ENCODE measurements around the gene ABHD4. TPM values are rescaled to one million over a fixed set of nuclear protein-coding genes. Genes with fewer than 3 reads are reported as not detected.
A peak's percentile ranks its signal among the peaks of the same experiment; 100 is the strongest.

The ABHD4 gene
- total RNA-seq, 1 experiment from 2014 or later = 9.1 TPM

- intact Hi-C loops (cut with micrococcal nuclease) = no loop called here
- BruUV-seq (replicated peaks) = no TSS peak
Measured at GRCh38 chr14:22594156-22594716, 3.9 kb upstream of the ABHD4 start.

GRCh38 chr14:22596354-22596879 is 1.7 kb upstream of the ABHD4 start:
- Histone ChIP-seq H3K4me3 (ENCODE audit: low read length) (no peak overlapping the region), H3K27me3 (ENCODE audit: low read length) (no peaks in the 10 kb centered on the region), H4K20me1 (ENCODE audit: low read length) (no peaks in the 10 kb centered on the region), H2AFZ (ENCODE audit: low read length) (no peak overlapping the region), H3K27ac (ENCODE audit: low read length) (no peak overlapping the region), H3K4me1 (ENCODE audit: insufficient read depth, low read length) (peaks cover 31% of the 10 kb centered on the region), H3K9me3 (ENCODE audit: low read length) (no peaks in the 10 kb centered on the region), H3K4me2 (ENCODE audit: low read length) (no peak overlapping the region), H3K9me2 (replicated peaks; ENCODE audit: low read length) (no peaks in the 10 kb centered on the region), H3K9ac (ENCODE audit: low read length) (no peak overlapping the region), H3F3A (ENCODE audit: low read length, unreplicated experiment) (no peaks in the 10 kb centered on the region), H3K79me2 (ENCODE audit: low read length) (peaks cover 16% of the 10 kb centered on the region), H3K36me3 (ENCODE audit: low read depth, low read length) (no peaks in the 10 kb centered on the region)
- intact Hi-C loops (cut with micrococcal nuclease) = no loop called here
- ChIA-PET POLR2A (ENCODE audit: unreplicated experiment) (no interaction called here), CTCF (no interaction called here)
- BruUV-seq (replicated peaks) = no TSS peak
- TF ChIP-seq EZH2phosphoT487 (IDR thresholded peaks at IDR 0.05; ENCODE audit: borderline replicate concordance, low read length) (no peak), EZH2 (IDR thresholded peaks at IDR 0.05; ENCODE audit: low read length, unreplicated experiment) (no peak), CTCF (conservative IDR thresholded peaks at IDR 0.05; ENCODE audit: low read depth, low read length) (no peak)
- no peak for DNase-seq
- no peak for ATAC-seq

More at GRCh38 chr14:22594156-22594716, 3.9 kb upstream of the ABHD4 start:
- Histone ChIP-seq H3K9ac (ENCODE audit: low read length) (no peak overlapping the region), H3F3A (ENCODE audit: low read length, unreplicated experiment) (no peaks in the 10 kb centered on the region), H4K20me1 (ENCODE audit: low read length) (no peaks in the 10 kb centered on the region), H2AFZ (ENCODE audit: low read length) (no peak overlapping the region), H3K27me3 (ENCODE audit: low read length) (no peaks in the 10 kb centered on the region), H3K9me2 (replicated peaks; ENCODE audit: low read length) (no peaks in the 10 kb centered on the region), H3K36me3 (ENCODE audit: low read depth, low read length) (no peaks in the 10 kb centered on the region), H3K4me2 (ENCODE audit: low read length) (no peak overlapping the region), H3K9me3 (ENCODE audit: low read length) (no peaks in the 10 kb centered on the region), H3K4me1 (ENCODE audit: insufficient read depth, low read length) (peaks cover 17% of the 10 kb centered on the region), H3K27ac (ENCODE audit: low read length) (no peak overlapping the region), H3K79me2 (ENCODE audit: low read length) (peaks cover 3% of the 10 kb centered on the region), H3K4me3 (ENCODE audit: low read length) (no peak overlapping the region)
- TF ChIP-seq EZH2phosphoT487 (IDR thresholded peaks at IDR 0.05; ENCODE audit: borderline replicate concordance, low read length) (no peak), EZH2 (IDR thresholded peaks at IDR 0.05; ENCODE audit: low read length, unreplicated experiment) (no peak), CTCF (conservative IDR thresholded peaks at IDR 0.05; ENCODE audit: low read depth, low read length) (no peak)
- POLR2A ChIA-PET (ENCODE audit: unreplicated experiment) = no interaction called here
- ATAC-seq (no peak), DNase-seq (no peak)
- CTCF ChIA-PET = no interaction called here

GRCh38 chr14:22597265-22597664 is 835 bp upstream of the ABHD4 start:
- no peak overlapping the region for H3K27ac ChIP-seq (ENCODE audit: low read length)
- peaks cover 39% of the 10 kb centered on the region for H3K4me1 ChIP-seq (ENCODE audit: insufficient read depth, low read length)
- intact Hi-C loops (cut with micrococcal nuclease) = no loop called here
- ATAC-seq (no peak), DNase-seq (no peak)
- TF ChIP-seq CTCF (conservative IDR thresholded peaks at IDR 0.05; ENCODE audit: low read depth, low read length) (no peak), EZH2 (IDR thresholded peaks at IDR 0.05; ENCODE audit: low read length, unreplicated experiment) (no peak), EZH2phosphoT487 (IDR thresholded peaks at IDR 0.05; ENCODE audit: borderline replicate concordance, low read length) (no peak)
- H3K27me3 ChIP-seq (ENCODE audit: low read length) = no peaks in the 10 kb centered on the region
- CTCF ChIA-PET = interaction anchor here (0.6 kb wide), 1 partner anchor 30 kb away, joined by 3 read pairs; no protein-coding TSS in a partner anchor
- POLR2A ChIA-PET (ENCODE audit: unreplicated experiment) = no interaction called here
- H4K20me1 ChIP-seq (ENCODE audit: low read length) = no peaks in the 10 kb centered on the region
- peak overlapping the region; percentile 87 for H3K4me2 ChIP-seq (ENCODE audit: low read length)
- peak overlapping the region; percentile 89; the same call in 1 of the 2 replicates for H3K4me3 ChIP-seq (ENCODE audit: low read length)
- no peaks in the 10 kb centered on the region for H3K9me2 ChIP-seq (replicated peaks; ENCODE audit: low read length)
- no peaks in the 10 kb centered on the region for H3K9me3 ChIP-seq (ENCODE audit: low read length)
- H3K79me2 ChIP-seq (ENCODE audit: low read length) = peaks cover 16% of the 10 kb centered on the region
- no peak overlapping the region for H3K9ac ChIP-seq (ENCODE audit: low read length)
- peak overlapping the region; percentile 97 for H2AFZ ChIP-seq (ENCODE audit: low read length)
- peaks cover under 1% of the 10 kb centered on the region for H3F3A ChIP-seq (ENCODE audit: low read length, unreplicated experiment)
- BruUV-seq (replicated peaks) = no TSS peak
- no peaks in the 10 kb centered on the region for H3K36me3 ChIP-seq (ENCODE audit: low read depth, low read length)
